ENCODE measurements around the gene TOB1.

Gene TOB1

GRCh38 chr17:50830352-50830751, 35.8 kb downstream of the TOB1 start:
- TF ChIP-seq, protein P1, sequence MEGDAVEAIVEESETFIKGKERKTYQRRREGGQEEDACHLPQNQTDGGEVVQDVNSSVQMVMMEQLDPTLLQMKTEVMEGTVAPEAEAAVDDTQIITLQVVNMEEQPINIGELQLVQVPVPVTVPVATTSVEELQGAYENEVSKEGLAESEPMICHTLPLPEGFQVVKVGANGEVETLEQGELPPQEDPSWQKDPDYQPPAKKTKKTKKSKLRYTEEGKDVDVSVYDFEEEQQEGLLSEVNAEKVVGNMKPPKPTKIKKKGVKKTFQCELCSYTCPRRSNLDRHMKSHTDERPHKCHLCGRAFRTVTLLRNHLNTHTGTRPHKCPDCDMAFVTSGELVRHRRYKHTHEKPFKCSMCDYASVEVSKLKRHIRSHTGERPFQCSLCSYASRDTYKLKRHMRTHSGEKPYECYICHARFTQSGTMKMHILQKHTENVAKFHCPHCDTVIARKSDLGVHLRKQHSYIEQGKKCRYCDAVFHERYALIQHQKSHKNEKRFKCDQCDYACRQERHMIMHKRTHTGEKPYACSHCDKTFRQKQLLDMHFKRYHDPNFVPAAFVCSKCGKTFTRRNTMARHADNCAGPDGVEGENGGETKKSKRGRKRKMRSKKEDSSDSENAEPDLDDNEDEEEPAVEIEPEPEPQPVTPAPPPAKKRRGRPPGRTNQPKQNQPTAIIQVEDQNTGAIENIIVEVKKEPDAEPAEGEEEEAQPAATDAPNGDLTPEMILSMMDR (conservative IDR thresholded peaks at IDR 0.05; ENCODE audit: low read depth, low read length): no peak
- DNase-seq (ENCODE audit: low read depth): peak; percentile 51
- no peak overlapping the region for H3K4me3 ChIP-seq (ENCODE audit: low read depth, low read length)

DNA sequence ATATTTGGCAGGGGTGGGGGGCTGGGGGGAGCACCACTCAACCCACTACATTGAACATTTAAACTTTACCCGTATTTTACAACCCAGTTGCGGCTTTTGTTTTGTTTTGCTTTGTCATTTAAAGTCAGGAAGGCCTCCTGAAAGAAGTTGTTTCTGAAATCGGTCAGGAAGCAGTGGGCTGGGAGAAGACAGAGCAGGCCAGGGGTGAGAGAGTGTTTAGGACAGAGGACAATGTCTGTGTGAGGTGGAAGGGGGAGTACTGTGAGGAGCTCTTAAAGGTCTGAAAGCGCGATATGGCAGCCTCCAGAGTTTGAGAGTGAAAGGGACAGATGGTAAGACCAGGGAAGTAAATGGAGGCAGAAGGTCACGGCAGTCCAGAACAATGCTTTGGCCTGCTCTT, 36.8 kb downstream of the TOB1 start:
- H3K4me3 ChIP-seq (ENCODE audit: low read depth, low read length): no peak overlapping the region
- TF ChIP-seq, protein P1 (conservative IDR thresholded peaks at IDR 0.05; ENCODE audit: low read depth, low read length): no peak
- DNase-seq (ENCODE audit: low read depth): no peak

DNA sequence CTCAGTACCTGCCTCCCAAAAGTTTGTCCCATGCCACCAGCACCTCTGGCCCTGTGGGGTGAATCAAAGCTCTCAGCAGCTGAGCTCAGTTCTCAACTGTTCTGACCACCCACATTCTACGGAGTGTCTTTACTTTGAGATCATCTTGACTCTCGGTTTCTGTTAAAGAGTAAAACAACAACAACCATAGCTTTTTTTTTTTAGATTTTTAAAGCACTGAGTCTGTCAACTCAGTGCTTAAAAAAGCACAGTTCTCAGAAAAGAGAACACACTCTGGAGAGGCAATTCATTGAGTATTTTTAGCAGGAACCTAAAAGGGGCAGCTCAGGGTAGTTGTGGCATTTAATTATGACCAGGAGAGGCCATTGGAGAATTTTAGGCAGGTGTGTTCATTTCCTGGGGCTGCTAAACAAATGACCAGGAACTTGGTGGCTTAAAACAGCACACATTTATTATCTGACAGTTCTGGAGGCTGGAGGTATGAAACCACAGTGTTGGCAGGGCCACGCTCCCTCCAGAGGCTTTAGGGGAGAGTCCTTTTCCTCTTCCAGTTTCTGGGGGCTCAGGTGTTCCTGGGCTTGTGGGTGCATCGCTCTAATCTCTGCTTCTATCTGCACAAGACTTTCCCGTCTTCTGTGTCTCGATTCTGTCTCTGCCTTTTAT, 37.5 kb downstream of the TOB1 start:
- DNase-seq (ENCODE audit: low read depth): no peak
- TF ChIP-seq, protein P1 (conservative IDR thresholded peaks at IDR 0.05; ENCODE audit: low read depth, low read length): no peak
- no peak overlapping the region for H3K4me3 ChIP-seq (ENCODE audit: low read depth, low read length)

GRCh38 chr17:50825188-50825587, 41.0 kb downstream of the TOB1 start:
- TF ChIP-seq, protein P1 (conservative IDR thresholded peaks at IDR 0.05; ENCODE audit: low read depth, low read length): no peak
- H3K4me3 ChIP-seq (ENCODE audit: low read depth, low read length): no peak overlapping the region
- DNase-seq (ENCODE audit: low read depth): no peak

GRCh38 chr17:50824429-50824828, 41.7 kb downstream of the TOB1 start:
- no peak for DNase-seq (ENCODE audit: low read depth)
- H3K4me3 ChIP-seq (ENCODE audit: low read depth, low read length): no peak overlapping the region
- TF ChIP-seq, protein P1 (conservative IDR thresholded peaks at IDR 0.05; ENCODE audit: low read depth, low read length): no peak

DNA sequence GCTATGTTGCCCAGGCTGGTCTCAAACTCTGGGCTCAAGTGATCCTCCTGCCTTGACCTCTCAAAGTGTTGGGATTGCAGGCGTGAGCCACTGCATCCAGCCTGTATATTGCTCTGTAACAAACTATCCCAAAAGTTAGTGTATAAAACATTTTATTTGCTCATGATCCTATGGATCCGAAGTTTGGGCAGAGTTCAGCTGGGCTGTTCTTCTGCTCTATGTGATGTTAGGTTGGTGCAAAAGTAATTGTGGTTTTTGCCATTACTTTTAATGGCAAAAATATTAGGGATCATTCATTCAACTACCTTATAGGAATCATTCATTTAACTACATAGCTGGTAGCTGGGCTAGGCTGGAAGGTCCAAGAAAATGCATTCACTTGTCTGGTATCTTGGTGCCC, 43.6 kb downstream of the TOB1 start:
- H3K4me3 ChIP-seq (ENCODE audit: low read depth, low read length): no peak overlapping the region
- DNase-seq (ENCODE audit: low read depth): no peak
- TF ChIP-seq, protein P1 (conservative IDR thresholded peaks at IDR 0.05; ENCODE audit: low read depth, low read length): no peak

GRCh38 chr17:50820651-50821050, 45.5 kb downstream of the TOB1 start:
- TF ChIP-seq, protein P1 (conservative IDR thresholded peaks at IDR 0.05; ENCODE audit: low read depth, low read length): no peak
- H3K4me3 ChIP-seq (ENCODE audit: low read depth, low read length): no peak overlapping the region
- no peak for DNase-seq (ENCODE audit: low read depth)
